LNCAP (cell line): Measurements from ENCODE around the gene NEK7.

Source experiments
- TF ChIP-seq, protein P1 (sequence below): fragments of 450-650 bp; IDR thresholded peaks from 2 replicates; pipeline ENCODE4 v1.5.1; 2017; ENCODE audit warnings: mild to moderate bottlenecking

NEK7 gene

DNA sequence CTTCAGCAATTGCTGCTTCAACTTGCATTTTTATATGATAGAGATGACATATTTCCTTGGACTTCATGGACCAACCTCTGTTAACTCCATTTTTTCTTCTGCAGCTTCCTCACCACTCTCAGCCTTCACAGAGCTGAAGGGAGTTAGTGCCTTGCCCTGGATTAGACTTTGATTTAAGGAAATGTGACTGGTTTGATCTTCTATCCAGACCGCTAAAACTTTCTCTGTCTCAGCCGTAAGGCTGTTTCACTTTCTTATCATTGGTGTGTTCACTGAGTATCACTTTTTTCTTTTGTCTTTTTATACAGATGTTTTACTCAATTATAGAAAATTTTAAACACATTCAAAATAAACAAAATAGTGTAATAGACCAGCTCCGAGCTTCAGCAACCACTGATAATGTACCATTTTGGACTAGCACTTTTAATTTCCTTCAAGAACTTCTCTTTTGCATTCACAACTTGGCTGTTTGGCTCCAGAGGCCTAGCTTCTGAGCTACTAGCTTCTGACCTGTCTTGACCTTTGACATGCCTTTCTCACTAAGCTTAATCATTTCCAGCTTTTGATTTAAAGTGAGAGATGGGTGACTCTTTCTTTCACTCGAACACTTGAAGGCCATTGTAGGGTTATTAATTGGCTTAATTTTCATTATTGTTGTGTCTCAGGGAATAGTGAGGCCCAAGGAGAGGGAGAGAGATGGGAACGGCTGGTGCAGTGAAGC is 9.3 kb downstream of the NEK7 start:
- TF ChIP-seq, protein P1, sequence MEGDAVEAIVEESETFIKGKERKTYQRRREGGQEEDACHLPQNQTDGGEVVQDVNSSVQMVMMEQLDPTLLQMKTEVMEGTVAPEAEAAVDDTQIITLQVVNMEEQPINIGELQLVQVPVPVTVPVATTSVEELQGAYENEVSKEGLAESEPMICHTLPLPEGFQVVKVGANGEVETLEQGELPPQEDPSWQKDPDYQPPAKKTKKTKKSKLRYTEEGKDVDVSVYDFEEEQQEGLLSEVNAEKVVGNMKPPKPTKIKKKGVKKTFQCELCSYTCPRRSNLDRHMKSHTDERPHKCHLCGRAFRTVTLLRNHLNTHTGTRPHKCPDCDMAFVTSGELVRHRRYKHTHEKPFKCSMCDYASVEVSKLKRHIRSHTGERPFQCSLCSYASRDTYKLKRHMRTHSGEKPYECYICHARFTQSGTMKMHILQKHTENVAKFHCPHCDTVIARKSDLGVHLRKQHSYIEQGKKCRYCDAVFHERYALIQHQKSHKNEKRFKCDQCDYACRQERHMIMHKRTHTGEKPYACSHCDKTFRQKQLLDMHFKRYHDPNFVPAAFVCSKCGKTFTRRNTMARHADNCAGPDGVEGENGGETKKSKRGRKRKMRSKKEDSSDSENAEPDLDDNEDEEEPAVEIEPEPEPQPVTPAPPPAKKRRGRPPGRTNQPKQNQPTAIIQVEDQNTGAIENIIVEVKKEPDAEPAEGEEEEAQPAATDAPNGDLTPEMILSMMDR = no peak

DNA sequence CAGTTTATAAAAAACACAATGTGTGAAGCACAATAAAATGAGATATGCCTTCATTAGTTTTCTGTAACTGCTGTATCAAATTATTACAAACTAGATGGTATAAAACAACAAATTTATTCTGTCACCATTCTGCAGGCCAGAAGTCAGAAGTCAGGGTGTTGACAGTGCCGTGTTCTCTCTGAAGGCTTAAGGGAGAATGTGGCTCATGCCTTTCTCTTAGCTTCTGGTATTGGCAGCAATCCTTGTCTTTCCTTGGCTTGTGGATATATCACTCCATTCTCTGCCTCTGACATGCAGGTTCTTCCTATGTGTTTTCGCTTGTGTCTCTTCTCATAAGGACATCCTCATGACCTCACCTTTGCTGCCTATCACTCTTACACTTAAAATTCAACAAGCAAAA is 10.1 kb downstream of the NEK7 start:
- TF ChIP-seq, protein P1 = no peak

DNA sequence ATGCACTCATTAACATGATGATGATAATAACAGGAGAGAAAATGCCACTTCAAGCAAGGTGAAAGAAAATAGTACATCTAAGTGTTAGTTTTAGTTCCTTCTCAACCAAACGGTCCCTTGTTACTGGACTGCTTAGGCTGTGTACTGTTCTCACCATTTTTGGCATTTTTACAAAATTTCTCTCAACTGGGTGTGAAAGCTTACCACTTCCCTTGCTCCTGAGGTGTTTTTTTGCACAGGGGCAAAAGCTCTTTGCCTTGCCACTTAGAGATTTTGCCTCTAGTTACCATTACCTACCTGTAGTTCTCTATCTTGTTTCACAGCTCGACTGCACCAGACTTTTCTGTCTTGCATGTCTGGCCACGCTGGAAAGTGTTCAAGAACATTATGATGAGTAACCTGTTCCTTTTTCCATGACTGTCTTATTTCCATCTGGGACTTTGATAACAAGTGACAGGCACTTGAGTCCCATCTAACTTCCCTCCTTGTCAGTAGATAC is 10.7 kb downstream of the NEK7 start:
- TF ChIP-seq, protein P1 = no peak

DNA sequence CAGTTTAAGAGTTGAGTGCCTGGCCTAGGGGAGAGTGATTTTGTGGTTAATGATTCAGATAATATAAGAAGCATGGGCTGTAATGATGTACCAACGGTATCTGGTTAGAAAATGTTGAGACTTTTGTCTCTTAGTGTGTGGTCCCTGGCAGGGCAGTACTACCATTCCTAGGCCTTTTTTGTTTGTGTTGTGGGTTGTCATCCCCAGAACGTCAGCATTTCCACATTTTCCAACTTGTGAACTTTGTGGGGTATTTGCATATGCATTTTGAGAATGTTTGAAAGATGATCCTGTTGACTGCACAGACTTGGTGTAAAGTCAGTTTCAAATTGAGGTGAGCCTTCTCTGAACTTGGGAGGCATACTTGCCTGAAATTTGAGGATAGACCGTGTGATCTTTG is 11.4 kb downstream of the NEK7 start:
- TF ChIP-seq, protein P1 = no peak

DNA sequence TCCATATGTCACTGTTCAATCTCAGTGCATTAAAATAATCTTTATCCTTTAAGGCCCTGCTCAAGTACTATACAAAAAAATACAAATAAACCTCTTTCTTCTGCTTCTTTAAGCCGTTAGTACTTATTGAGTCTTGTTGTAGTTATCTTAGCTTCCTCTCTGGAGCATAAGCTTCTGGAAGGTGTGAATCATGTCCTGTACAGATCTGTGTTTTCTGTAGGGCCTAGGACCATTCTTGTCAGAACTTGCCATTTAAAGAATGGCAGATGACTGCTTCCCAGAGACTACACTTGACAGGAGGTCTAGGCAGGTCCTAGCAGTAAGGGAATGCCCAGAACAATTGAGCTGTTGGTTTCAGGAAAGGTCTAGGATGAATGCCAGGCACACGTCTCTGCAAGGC is 12.9 kb downstream of the NEK7 start:
- TF ChIP-seq, protein P1 = no peak

DNA sequence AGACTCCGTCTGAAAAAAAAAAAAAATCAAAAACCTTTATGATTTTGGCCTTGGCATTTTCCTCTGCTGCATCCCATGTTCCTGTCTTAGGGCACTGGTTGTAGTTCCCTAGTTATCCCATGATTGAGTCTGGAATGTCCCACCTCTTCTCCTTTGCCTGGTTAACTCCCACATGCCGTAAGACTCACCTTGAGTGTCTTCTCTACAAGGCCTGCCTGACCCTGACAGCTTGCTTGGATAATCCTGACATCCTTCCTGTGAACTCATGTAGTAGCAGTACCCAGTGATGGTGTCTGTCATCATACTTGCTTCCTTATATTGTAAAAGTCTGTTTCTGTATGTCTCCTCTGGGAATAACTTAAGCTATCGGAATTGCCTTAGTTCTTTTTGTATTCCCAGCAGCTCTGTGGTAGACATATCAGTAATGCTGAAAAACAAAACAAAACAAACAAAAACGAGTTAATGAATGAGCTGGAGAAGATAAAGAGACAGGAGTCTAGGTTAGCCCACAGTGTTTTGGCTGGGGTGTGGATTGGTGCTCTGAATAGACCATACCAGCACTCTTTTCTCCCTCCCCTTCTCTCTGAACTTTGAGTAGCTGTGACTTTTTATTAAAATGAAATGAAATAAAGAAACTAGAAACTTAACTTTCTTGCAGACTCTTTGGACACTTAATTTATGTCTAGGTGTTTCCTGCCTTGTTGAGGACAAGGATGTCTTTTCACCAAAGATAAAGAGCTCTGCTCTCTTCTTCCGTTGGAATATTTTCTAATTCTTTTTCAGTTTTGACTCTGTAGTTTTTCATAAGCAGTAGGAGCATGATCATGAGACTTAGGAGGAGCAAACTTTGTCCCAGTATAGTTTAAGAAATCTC is 15.1 kb downstream of the NEK7 start:
- TF ChIP-seq, protein P1 = no peak

DNA sequence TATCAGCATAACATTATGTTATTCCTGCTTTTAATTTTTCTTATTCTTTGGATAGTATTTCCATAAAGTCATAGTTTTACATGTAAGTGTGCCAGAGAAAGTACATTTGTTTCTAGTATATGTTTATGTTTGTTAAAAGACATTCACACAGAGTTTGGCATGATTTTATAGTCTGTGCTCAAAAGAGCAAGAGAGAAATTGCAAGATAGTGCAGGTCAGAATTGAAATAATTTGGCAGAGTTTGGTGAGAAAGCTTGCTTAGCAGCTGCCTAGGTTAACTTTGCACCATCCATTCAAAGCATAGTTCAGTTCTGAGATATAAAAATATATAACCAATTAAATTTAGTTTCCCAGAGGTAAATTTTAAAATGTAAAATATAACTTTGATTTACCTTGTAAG is 17.0 kb downstream of the NEK7 start:
- TF ChIP-seq, protein P1 = no peak
